ENCODE results near the gene SGSH.
"Not testable (repeated sequence)": the region's sequence is repeated elsewhere in the genome, so short reads cannot be mapped to it uniquely, and the experiment has no call there.

SGSH gene

GRCh38 chr17:80209765-80210164 is 10.4 kb downstream of the SGSH start:
- no peak for DNase-seq

- no peak for DNase-seq
These were observed 12.1 kb downstream of the SGSH start for GRCh38 chr17:80208050-80208449.

GRCh38 chr17:80205811-80206210 is 14.3 kb downstream of the SGSH start:
- DNase-seq = no peak

GRCh38 chr17:80204626-80205468 is 15.3 kb downstream of the SGSH start:
- DNase-seq = no peak

- DNase-seq = no peak
These were observed 16.6 kb downstream of the SGSH start for GRCh38 chr17:80203471-80203963.

- no peak for DNase-seq
These were observed 17.9 kb downstream of the SGSH start for GRCh38 chr17:80202197-80202596.

GRCh38 chr17:80201446-80201845 is 18.7 kb downstream of the SGSH start:
- DNase-seq = no peak

- not testable (repeated sequence) for DNase-seq
These were observed 20.8 kb downstream of the SGSH start for GRCh38 chr17:80199295-80199694.

- DNase-seq = no peak
These were observed 21.9 kb downstream of the SGSH start for GRCh38 chr17:80198144-80198661.

GRCh38 chr17:80196652-80197051 is 23.5 kb downstream of the SGSH start:
- DNase-seq = no peak

- DNase-seq = no peak
These were observed 24.2 kb downstream of the SGSH start for GRCh38 chr17:80195671-80196529.

GRCh38 chr17:80195141-80195540 is 25.0 kb downstream of the SGSH start:
- DNase-seq = no peak

GRCh38 chr17:80191865-80192661 is 28.1 kb downstream of the SGSH start:
- DNase-seq = no peak

GRCh38 chr17:80191192-80191591 is 28.9 kb downstream of the SGSH start:
- DNase-seq = no peak

GRCh38 chr17:80190716-80191115 is 29.4 kb downstream of the SGSH start:
- DNase-seq = no peak

- no peak for DNase-seq
These were observed 30.5 kb downstream of the SGSH start for GRCh38 chr17:80189611-80190010.

GRCh38 chr17:80187515-80187941 is 32.6 kb downstream of the SGSH start:
- DNase-seq = no peak

GRCh38 chr17:80187090-80187489 is 33.0 kb downstream of the SGSH start:
- DNase-seq = no peak

GRCh38 chr17:80185968-80186367 is 34.2 kb downstream of the SGSH start:
- DNase-seq = no peak

GRCh38 chr17:80184423-80184714 is 35.8 kb downstream of the SGSH start:
- DNase-seq = no peak

- no peak for DNase-seq
These were observed 36.3 kb downstream of the SGSH start for GRCh38 chr17:80183581-80184422.

- DNase-seq = no peak
These were observed 37.3 kb downstream of the SGSH start for GRCh38 chr17:80182845-80183223.

Measured in amniotic stem cell (primary cell).